Natural killer cell (primary cell): ENCODE measurements around the gene LMO4. TPM values are rescaled to one million over a fixed set of nuclear protein-coding genes. Genes with fewer than 3 reads are reported as not detected.

Source experiments
- ATAC-seq, 3 donors: fragments of 150-1000 bp in 2 of 3; fragments of 200-7000 bp in 1 of 3; cut with Tn5 transposase; 1 replicate in 1 of 3; 2 replicates in 2 of 3; pipeline ENCODE4 v1.10.0; 2021; ENCODE audit warnings: mild to moderate bottlenecking in 2 of 3, moderate library complexity in 2 of 3
- DNase-seq, 2 donors: peaks; one replicate each; pipeline versions ENCODE4 v3.0.0 to v3.0.0-alpha.2; 2013 to 2021; ENCODE audit warnings: mixed read lengths in 1 of 2
- H3K27ac ChIP-seq: one replicate; pipeline ENCODE4 v1.5.1; 2013; ENCODE audit warnings: mild to moderate bottlenecking, low read length
- H3K27me3 ChIP-seq: one replicate; pipeline ENCODE4 v1.6.1; 2013; ENCODE audit warnings: low read length; ENCODE audit not compliant: control insufficient read depth, insufficient read depth
- H3K36me3 ChIP-seq: one replicate; pipeline ENCODE4 v1.6.1; 2013; ENCODE audit warnings: low read length; ENCODE audit not compliant: control insufficient read depth, insufficient read depth
- H3K4me1 ChIP-seq: one replicate; pipeline ENCODE4 v1.6.1; 2013; ENCODE audit warnings: low read length; ENCODE audit not compliant: control insufficient read depth, insufficient read depth
- H3K4me3 ChIP-seq: one replicate; pipeline ENCODE4 v1.5.1; 2013; ENCODE audit warnings: low read length
- H3K9me3 ChIP-seq: one replicate; pipeline ENCODE4 v1.6.1; 2013; ENCODE audit warnings: low read length; ENCODE audit not compliant: control insufficient read depth, insufficient read depth
- H3K27ac Mint-ChIP-seq, 2 donors: one replicate each; pipeline ENCODE4 v1.8.0; 2022; ENCODE audit warnings: mild to moderate bottlenecking in 2 of 2, mixed read lengths in 2 of 2, moderate library complexity in 1 of 2
- H3K27me3 Mint-ChIP-seq, 2 donors: one replicate each; pipeline ENCODE4 v1.8.0; 2022; ENCODE audit warnings: low read depth in 2 of 2, mixed read lengths in 2 of 2
- H3K36me3 Mint-ChIP-seq: one replicate; pipeline ENCODE4 v1.8.0; 2022; ENCODE audit warnings: mixed read lengths
- H3K4me1 Mint-ChIP-seq, 2 donors: one replicate each; pipeline ENCODE4 v1.8.0; 2022; ENCODE audit warnings: mixed read lengths in 2 of 2
- H3K4me3 Mint-ChIP-seq: one replicate; pipeline ENCODE4 v1.8.0; 2022; ENCODE audit warnings: mild to moderate bottlenecking, moderate library complexity, mixed read lengths
- H3K9me3 Mint-ChIP-seq, 2 donors: one replicate each; pipeline ENCODE4 v1.8.0; 2022; ENCODE audit warnings: mixed read lengths in 2 of 2
- CTCF ChIP-seq: fragments of 200-600 bp; IDR thresholded peaks from one replicate; pipeline ENCODE4 v1.8.0; 2022; ENCODE audit warnings: antibody characterized with exemption
- WGBS: methylation state at CpG from one replicate; pipeline ENCODE4 v1.1.7; 2013; ENCODE audit warnings: missing lambda C conversion rate; ENCODE audit not compliant: insufficient coverage; 5-methylcytosine and 5-hydroxymethylcytosine counted together
- intact Hi-C: fragments of 100-400 bp; cut with micrococcal nuclease; formaldehyde crosslinking; loops from one replicate; pipeline ENCODE4 v1.14.2; 2022
- total RNA-seq, 4 donors: library from RNA; stranded (reverse); fragments of 120-200 nt in 1 of 4; gene quantifications; one replicate each; pipeline versions ENCODE4 v1.2.3 to v1.2.4, GENCODE V29; 2013 to 2022

LMO4 gene
- total RNA-seq, 3 donors from 2014 or later (not counting 1 experiment from before 2014, with no cell fraction given), result 38.2 to 50.1 (median 50.0) TPM

- intact Hi-C loops, result no loop called here
Observed at GRCh38 chr1:87294633-87295032, 34.0 kb upstream of the LMO4 start.

GRCh38 chr1:87295445-87296110 is 33.1 kb upstream of the LMO4 start:
- Histone ChIP-seq H3K9me3 (no peaks in the 10 kb centered on the region), H3K27ac (no peak overlapping the region), H3K36me3 (no peaks in the 10 kb centered on the region), H3K4me1 (no peaks in the 10 kb centered on the region), H3K27me3 (no peaks in the 10 kb centered on the region), H3K4me3 (no peak overlapping the region)
- Mint-ChIP-seq H3K4me3 (no peak overlapping the region), H3K36me3 (no peaks in the 10 kb centered on the region), H3K27ac (no peak overlapping the region), H3K27me3 (peaks cover 5% of the 10 kb centered on the region in 2 donors), H3K4me1 (no peaks in the 10 kb centered on the region), H3K9me3 (no peaks in the 10 kb centered on the region)
- TF ChIP-seq CTCF, result no peak
- no peak for ATAC-seq
- intact Hi-C loops, result no loop called here
- WGBS, result 86% methylated on average over 11 of the region's 11 CpGs
- DNase-seq, result no peak

More at GRCh38 chr1:87294633-87295032, 34.0 kb upstream of the LMO4 start:
- Mint-ChIP-seq H3K9me3 (no peaks in the 10 kb centered on the region), H3K36me3 (no peaks in the 10 kb centered on the region), H3K4me3 (no peak overlapping the region), H3K4me1 (no peaks in the 10 kb centered on the region), H3K27me3 (peaks cover 5 to 7% of the 10 kb centered on the region in 2 donors), H3K27ac (no peak overlapping the region)
- H3K4me1 ChIP-seq, result no peaks in the 10 kb centered on the region
- H3K27ac ChIP-seq, result no peak overlapping the region
- H3K36me3 ChIP-seq, result no peaks in the 10 kb centered on the region
- no peaks in the 10 kb centered on the region for H3K9me3 ChIP-seq
- no peak for TF ChIP-seq CTCF
- no peak for DNase-seq
- no peak overlapping the region for H3K4me3 ChIP-seq
- H3K27me3 ChIP-seq, result no peaks in the 10 kb centered on the region
- ATAC-seq, result no peak
- WGBS, result 92% methylated on average over 5 of the region's 5 CpGs

GRCh38 chr1:87296206-87296605 is 32.5 kb upstream of the LMO4 start:
- Mint-ChIP-seq H3K27ac (no peak overlapping the region), H3K27me3 (peaks cover 3 to 4% of the 10 kb centered on the region in 2 donors), H3K4me1 (no peaks in the 10 kb centered on the region), H3K9me3 (no peaks in the 10 kb centered on the region), H3K36me3 (no peaks in the 10 kb centered on the region), H3K4me3 (no peak overlapping the region)
- Histone ChIP-seq H3K36me3 (no peaks in the 10 kb centered on the region), H3K4me3 (no peak overlapping the region), H3K27me3 (no peaks in the 10 kb centered on the region), H3K4me1 (no peaks in the 10 kb centered on the region), H3K9me3 (no peaks in the 10 kb centered on the region), H3K27ac (no peak overlapping the region)
- intact Hi-C loops, result no loop called here
- ATAC-seq (no peak), DNase-seq (no peak)
- TF ChIP-seq CTCF, result no peak
- WGBS, result 87% methylated on average over 6 of the region's 6 CpGs

- no peaks in the 10 kb centered on the region for H3K36me3 Mint-ChIP-seq
- Histone ChIP-seq H3K9me3 (no peaks in the 10 kb centered on the region), H3K4me3 (no peak overlapping the region), H3K27me3 (no peaks in the 10 kb centered on the region), H3K27ac (no peak overlapping the region), H3K4me1 (no peaks in the 10 kb centered on the region), H3K36me3 (no peaks in the 10 kb centered on the region)
- no peak for TF ChIP-seq CTCF
- no peak overlapping the region for H3K27ac Mint-ChIP-seq
- DNase-seq (no peak), ATAC-seq (no peak)
- intact Hi-C loops, result no loop called here
- peaks cover 7% of the 10 kb centered on the region in 2 donors for H3K27me3 Mint-ChIP-seq
- WGBS, result 65% methylated on average over 1 of the region's 1 CpG
- H3K4me1 Mint-ChIP-seq, result no peaks in the 10 kb centered on the region
- H3K4me3 Mint-ChIP-seq, result no peak overlapping the region
- H3K9me3 Mint-ChIP-seq, result no peaks in the 10 kb centered on the region
Observed at GRCh38 chr1:87299661-87300060, 29.0 kb upstream of the LMO4 start.
